HG03442 (cell line): ENCODE measurements around the gene CTNND2.

Source experiments
- ATAC-seq: cut with Tn5 transposase; IDR thresholded peaks from one replicate; pipeline ENCODE4 v1.9.1; 2021; ENCODE audit warnings: mild to moderate bottlenecking, moderate library complexity; ENCODE audit not compliant: unreplicated experiment

CTNND2 gene

GRCh38 chr5:11407556-11408145 is 496.6 kb downstream of the CTNND2 start:
- ATAC-seq: no peak

GRCh38 chr5:11400316-11400715 is 503.9 kb downstream of the CTNND2 start:
- no peak for ATAC-seq

- ATAC-seq: no peak
Measured at GRCh38 chr5:11398728-11399127, 505.5 kb downstream of the CTNND2 start.

- ATAC-seq: no peak
Measured at GRCh38 chr5:11397549-11397948, 506.7 kb downstream of the CTNND2 start.

- no peak for ATAC-seq
Measured at GRCh38 chr5:11396917-11397316, 507.3 kb downstream of the CTNND2 start.

- ATAC-seq: no peak
Measured at GRCh38 chr5:11394933-11395332, 509.3 kb downstream of the CTNND2 start.

- no peak for ATAC-seq
Measured at GRCh38 chr5:11390291-11390767, 513.9 kb downstream of the CTNND2 start.

GRCh38 chr5:11387382-11387781 is 516.9 kb downstream of the CTNND2 start:
- ATAC-seq: no peak

GRCh38 chr5:11386398-11386797 is 517.8 kb downstream of the CTNND2 start:
- no peak for ATAC-seq

- ATAC-seq: no peak
Measured at GRCh38 chr5:11385901-11386293, 518.3 kb downstream of the CTNND2 start.

GRCh38 chr5:11385251-11385900 is 518.9 kb downstream of the CTNND2 start:
- ATAC-seq: no peak

GRCh38 chr5:11384441-11385250 is 519.6 kb downstream of the CTNND2 start:
- ATAC-seq: no peak

GRCh38 chr5:11383506-11384095 is 520.6 kb downstream of the CTNND2 start:
- no peak for ATAC-seq

- no peak for ATAC-seq
Measured at GRCh38 chr5:11378461-11378860, 525.8 kb downstream of the CTNND2 start.

GRCh38 chr5:11377896-11378295 is 526.4 kb downstream of the CTNND2 start:
- ATAC-seq: no peak

- no peak for ATAC-seq
Measured at GRCh38 chr5:11372191-11372590, 532.1 kb downstream of the CTNND2 start.

GRCh38 chr5:11371021-11371420 is 533.2 kb downstream of the CTNND2 start:
- ATAC-seq: no peak

- no peak for ATAC-seq
Measured at GRCh38 chr5:11364531-11364930, 539.7 kb downstream of the CTNND2 start.

- ATAC-seq: no peak
Measured at GRCh38 chr5:11363631-11364178, 540.5 kb downstream of the CTNND2 start.

GRCh38 chr5:11361768-11362167 is 542.5 kb downstream of the CTNND2 start:
- no peak for ATAC-seq

GRCh38 chr5:11357928-11358327 is 546.3 kb downstream of the CTNND2 start:
- no peak for ATAC-seq
